ENCODE measurements around the gene GOLGA8M.
"Not testable (repeated sequence)": the region's sequence is repeated elsewhere in the genome, so short reads cannot be mapped to it uniquely, and the experiment has no call there.

GRCh38 chr15:28712270-28712669 is at the start of gene GOLGA8M:
- TF ChIP-seq, protein P1, sequence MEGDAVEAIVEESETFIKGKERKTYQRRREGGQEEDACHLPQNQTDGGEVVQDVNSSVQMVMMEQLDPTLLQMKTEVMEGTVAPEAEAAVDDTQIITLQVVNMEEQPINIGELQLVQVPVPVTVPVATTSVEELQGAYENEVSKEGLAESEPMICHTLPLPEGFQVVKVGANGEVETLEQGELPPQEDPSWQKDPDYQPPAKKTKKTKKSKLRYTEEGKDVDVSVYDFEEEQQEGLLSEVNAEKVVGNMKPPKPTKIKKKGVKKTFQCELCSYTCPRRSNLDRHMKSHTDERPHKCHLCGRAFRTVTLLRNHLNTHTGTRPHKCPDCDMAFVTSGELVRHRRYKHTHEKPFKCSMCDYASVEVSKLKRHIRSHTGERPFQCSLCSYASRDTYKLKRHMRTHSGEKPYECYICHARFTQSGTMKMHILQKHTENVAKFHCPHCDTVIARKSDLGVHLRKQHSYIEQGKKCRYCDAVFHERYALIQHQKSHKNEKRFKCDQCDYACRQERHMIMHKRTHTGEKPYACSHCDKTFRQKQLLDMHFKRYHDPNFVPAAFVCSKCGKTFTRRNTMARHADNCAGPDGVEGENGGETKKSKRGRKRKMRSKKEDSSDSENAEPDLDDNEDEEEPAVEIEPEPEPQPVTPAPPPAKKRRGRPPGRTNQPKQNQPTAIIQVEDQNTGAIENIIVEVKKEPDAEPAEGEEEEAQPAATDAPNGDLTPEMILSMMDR (IDR thresholded peaks at IDR 0.05; ENCODE audit: control extremely low read depth in 1 of 3, insufficient read depth in 1 of 3, low read depth in 1 of 3, low read length in 3 of 3), result not testable (repeated sequence)
- not testable (repeated sequence) for TF ChIP-seq CREB1 (IDR thresholded peaks at IDR 0.05); TAF1 (IDR thresholded peaks at IDR 0.05; ENCODE audit: low read depth, low read length)

Measured in H1 (cell line).